Neural crest cell (in vitro differentiated cells): Measurements from ENCODE around the gene TMSB10. TPM values are rescaled to one million over a fixed set of nuclear protein-coding genes. Genes with fewer than 3 reads are reported as not detected.
A peak's percentile ranks its signal among the peaks of the same experiment; 100 is the strongest.

Experiments
- DNase-seq: peaks from one replicate; pipeline ENCODE4 v3.0.0; 2021; ENCODE audit warnings: low read depth, mixed read lengths, low spot score
- H3K27ac Mint-ChIP-seq: one replicate; pipeline ENCODE4 v1.8.0; 2021; ENCODE audit warnings: mild to moderate bottlenecking, mixed read lengths; ENCODE audit not compliant: unreplicated experiment
- H3K27me3 Mint-ChIP-seq: 2 replicates; pipeline ENCODE4 v1.8.0; 2021; ENCODE audit warnings: low read depth, mild to moderate bottlenecking, mixed read lengths
- H3K36me3 Mint-ChIP-seq: 2 replicates; pipeline ENCODE4 v1.8.0; 2021; ENCODE audit warnings: low read depth, mild to moderate bottlenecking, mixed read lengths
- H3K4me1 Mint-ChIP-seq: 2 replicates; pipeline ENCODE4 v1.8.0; 2021; ENCODE audit warnings: mixed read lengths
- H3K4me3 Mint-ChIP-seq: one replicate; pipeline ENCODE4 v1.8.0; 2021; ENCODE audit warnings: mild to moderate bottlenecking, mixed read lengths
- H3K9me3 Mint-ChIP-seq: 2 replicates; pipeline ENCODE4 v1.8.0; 2021; ENCODE audit warnings: mixed read lengths
- CTCF ChIP-seq: fragments of 200-600 bp; sonication (generic); conservative IDR thresholded peaks from 2 replicates; pipeline ENCODE4 v1.5.0; 2021; ENCODE audit warnings: antibody characterized with exemption, mild to moderate bottlenecking
- total RNA-seq: library from RNA; stranded (reverse); gene quantifications from 2 replicates; pipeline ENCODE4 v1.2.1, GENCODE V29; 2021

Gene TMSB10
- total RNA-seq, 1 donor from 2014 or later: 1,431 TPM

DNA sequence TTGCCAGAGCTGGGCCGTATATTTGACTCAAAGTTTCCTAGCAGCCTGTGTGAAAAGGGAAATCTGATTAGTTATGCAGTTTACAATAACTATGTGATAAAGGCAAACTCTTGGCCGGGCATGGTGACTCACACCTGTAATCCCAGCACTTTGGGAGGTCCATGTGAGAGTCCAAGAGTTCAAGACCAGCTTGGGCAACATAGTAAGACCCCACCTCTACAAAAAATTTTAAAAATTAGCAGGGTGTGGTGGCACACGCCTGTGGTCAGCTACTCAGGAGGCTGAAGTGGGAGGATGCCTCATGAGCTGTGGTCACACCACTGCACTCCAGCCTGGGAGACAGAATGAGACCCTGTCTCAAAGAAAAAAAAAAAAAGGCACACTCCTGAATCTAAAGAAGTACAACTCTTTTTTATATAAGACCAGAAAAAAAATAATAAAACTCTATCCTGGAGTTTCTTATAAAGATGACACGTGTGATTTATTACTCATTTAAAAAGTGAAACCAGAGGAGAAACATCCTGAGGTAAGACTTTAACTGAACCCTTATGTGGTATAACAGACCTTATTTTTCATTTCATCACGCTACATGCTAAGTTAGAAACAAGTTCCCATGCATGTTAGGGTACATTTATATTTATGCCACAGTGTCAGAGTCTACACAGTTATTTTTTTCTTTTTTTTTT lies 32.9 kb downstream of the TMSB10 start:
- H3K27ac Mint-ChIP-seq: no peak overlapping the region
- no peak for TF ChIP-seq CTCF
- no peaks in the 10 kb centered on the region for H3K27me3 Mint-ChIP-seq
- DNase-seq: no peak
- no peak overlapping the region for H3K4me3 Mint-ChIP-seq
- peaks cover 3% of the 10 kb centered on the region for H3K4me1 Mint-ChIP-seq
- no peaks in the 10 kb centered on the region for H3K36me3 Mint-ChIP-seq
- H3K9me3 Mint-ChIP-seq: no peaks in the 10 kb centered on the region

DNA sequence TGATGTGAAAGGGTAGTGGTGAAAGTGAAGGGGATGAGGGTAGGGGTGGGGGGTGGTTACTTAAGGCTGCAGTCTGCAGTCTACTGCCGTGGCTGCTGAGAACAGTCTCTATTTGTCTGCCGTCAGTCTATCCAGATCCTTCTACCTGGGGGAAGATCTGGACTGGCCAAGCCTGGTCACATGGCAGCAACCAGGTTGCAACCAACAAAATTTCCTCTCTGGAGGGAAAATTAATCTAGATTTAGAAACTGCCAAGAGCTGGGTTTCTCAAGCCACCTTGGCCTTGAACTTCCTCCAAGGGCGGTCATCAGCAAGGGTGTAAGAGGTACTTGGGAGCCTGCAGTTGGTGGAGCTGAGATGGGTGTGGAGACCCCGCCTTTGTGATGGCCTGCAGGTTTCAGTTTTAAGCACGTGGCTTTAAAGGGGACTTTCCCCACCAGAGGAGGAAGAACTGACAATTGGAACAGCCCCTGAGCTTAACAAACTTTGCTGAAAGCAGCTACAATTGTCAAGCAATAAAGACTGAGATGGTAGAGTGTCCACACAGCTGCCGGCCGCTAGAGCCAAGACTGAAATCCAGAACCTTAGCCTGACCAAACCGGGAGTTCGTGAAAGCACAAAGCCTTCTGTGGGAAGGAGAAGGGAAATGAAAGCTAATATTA lies 34.1 kb downstream of the TMSB10 start:
- no peak for TF ChIP-seq CTCF
- H3K4me3 Mint-ChIP-seq: no peak overlapping the region
- DNase-seq: no peak
- no peaks in the 10 kb centered on the region for H3K27me3 Mint-ChIP-seq
- H3K9me3 Mint-ChIP-seq: no peaks in the 10 kb centered on the region
- no peaks in the 10 kb centered on the region for H3K36me3 Mint-ChIP-seq
- no peaks in the 10 kb centered on the region for H3K4me1 Mint-ChIP-seq
- H3K27ac Mint-ChIP-seq: peak overlapping the region; percentile 19

DNA sequence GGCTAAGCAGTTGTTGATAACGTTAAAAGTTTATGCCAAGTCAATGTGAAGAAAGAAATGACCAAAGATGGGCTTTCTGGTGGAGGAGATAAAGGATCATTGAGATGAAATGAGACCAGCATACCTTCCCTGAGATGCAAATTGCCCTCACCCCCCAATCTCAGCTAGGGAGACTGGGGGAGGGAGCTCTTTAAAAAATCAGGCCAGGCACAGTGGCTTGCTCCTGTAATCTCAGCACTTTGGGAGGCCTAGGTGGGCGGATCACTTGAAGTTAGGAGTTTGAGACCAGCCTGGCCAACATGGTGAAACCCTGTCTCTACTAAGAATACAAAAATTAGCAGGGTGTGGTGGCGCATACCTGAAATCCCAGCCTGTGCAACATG lies 34.6 kb downstream of the TMSB10 start:
- Mint-ChIP-seq H3K4me1 (no peaks in the 10 kb centered on the region), H3K27me3 (no peaks in the 10 kb centered on the region), H3K4me3 (no peak overlapping the region), H3K27ac (no peak overlapping the region), H3K36me3 (no peaks in the 10 kb centered on the region), H3K9me3 (no peaks in the 10 kb centered on the region)
- TF ChIP-seq CTCF: no peak
- no peak for DNase-seq

GRCh38 chr2:84940831-84941412 lies 35.5 kb downstream of the TMSB10 start:
- H3K4me1 Mint-ChIP-seq: no peaks in the 10 kb centered on the region
- H3K4me3 Mint-ChIP-seq: no peak overlapping the region
- no peaks in the 10 kb centered on the region for H3K27me3 Mint-ChIP-seq
- H3K36me3 Mint-ChIP-seq: no peaks in the 10 kb centered on the region
- H3K27ac Mint-ChIP-seq: no peak overlapping the region
- no peak for TF ChIP-seq CTCF
- no peaks in the 10 kb centered on the region for H3K9me3 Mint-ChIP-seq
- no peak for DNase-seq

GRCh38 chr2:84942166-84942565 lies 36.7 kb downstream of the TMSB10 start:
- Mint-ChIP-seq H3K27me3 (no peaks in the 10 kb centered on the region), H3K27ac (no peak overlapping the region), H3K4me1 (peaks cover 4% of the 10 kb centered on the region), H3K36me3 (no peaks in the 10 kb centered on the region), H3K4me3 (no peak overlapping the region), H3K9me3 (no peaks in the 10 kb centered on the region)
- no peak for DNase-seq
- TF ChIP-seq CTCF: no peak
